ENCODE data around the gene OR2T1. TPM values are rescaled to one million over a fixed set of nuclear protein-coding genes. Genes with fewer than 3 reads are reported as not detected.
A peak's percentile ranks its signal among the peaks of the same experiment; 100 is the strongest.
"Not testable (repeated sequence)": the region's sequence is repeated elsewhere in the genome, so short reads cannot be mapped to it uniquely, and the experiment has no call there.

The OR2T1 gene
- total RNA-seq, 1 experiment from 2014 or later, result not detected

- Histone ChIP-seq H3K4me1 (replicated peaks) (no peaks in the 10 kb centered on the region), H3K36me3 (no peaks in the 10 kb centered on the region), H3K9me3 (replicated peaks) (peaks cover 6% of the 10 kb centered on the region; the same call in 1 of the 2 replicates), H3K27me3 (replicated peaks) (no peaks in the 10 kb centered on the region), H3K27ac (no peak overlapping the region), H3K4me3 (no peak overlapping the region)
- no peak for DNase-seq (ENCODE audit: low read depth in 1 of 2, low spot score in 2 of 2)
Observed at GRCh38 chr1:248417854-248418253, 15.0 kb downstream of the OR2T1 start.

GRCh38 chr1:248421384-248421783 lies 18.5 kb downstream of the OR2T1 start:
- peak in 1 of 2 experiments; percentile 7 for DNase-seq (ENCODE audit: low read depth in 1 of 2, low spot score in 2 of 2)
- no peak overlapping the region for H3K4me3 ChIP-seq
- H3K27ac ChIP-seq, result no peak overlapping the region
- no peaks in the 10 kb centered on the region for H3K27me3 ChIP-seq (replicated peaks)
- H3K36me3 ChIP-seq, result no peaks in the 10 kb centered on the region
- no peaks in the 10 kb centered on the region for H3K4me1 ChIP-seq (replicated peaks)
- peaks cover 2% of the 10 kb centered on the region; the same call in 1 of the 2 replicates for H3K9me3 ChIP-seq (replicated peaks)

- H3K27ac ChIP-seq; H3K4me3 ChIP-seq; H3K27me3 ChIP-seq (replicated peaks); H3K9me3 ChIP-seq (replicated peaks); H3K4me1 ChIP-seq (replicated peaks); DNase-seq (ENCODE audit: low read depth in 1 of 2, low spot score in 2 of 2); H3K36me3 ChIP-seq: not testable (repeated sequence)
Observed at GRCh38 chr1:248427526-248428191, 24.8 kb downstream of the OR2T1 start.

- H3K4me1 ChIP-seq (replicated peaks); H3K9me3 ChIP-seq (replicated peaks); DNase-seq (ENCODE audit: low read depth in 1 of 2, low spot score in 2 of 2); H3K27ac ChIP-seq; H3K4me3 ChIP-seq; H3K36me3 ChIP-seq; H3K27me3 ChIP-seq (replicated peaks): not testable (repeated sequence)
Observed at GRCh38 chr1:248428192-248428533, 25.3 kb downstream of the OR2T1 start.

GRCh38 chr1:248431683-248432082 lies 28.8 kb downstream of the OR2T1 start:
- DNase-seq (ENCODE audit: low read depth in 1 of 2, low spot score in 2 of 2); H3K4me3 ChIP-seq; H3K36me3 ChIP-seq; H3K4me1 ChIP-seq (replicated peaks); H3K27ac ChIP-seq; H3K27me3 ChIP-seq (replicated peaks); H3K9me3 ChIP-seq (replicated peaks): not testable (repeated sequence)

GRCh38 chr1:248432201-248432600 lies 29.4 kb downstream of the OR2T1 start:
- not testable (repeated sequence) for DNase-seq (ENCODE audit: low read depth in 1 of 2, low spot score in 2 of 2); H3K27ac ChIP-seq; H3K27me3 ChIP-seq (replicated peaks); H3K36me3 ChIP-seq; H3K4me1 ChIP-seq (replicated peaks); H3K4me3 ChIP-seq; H3K9me3 ChIP-seq (replicated peaks)

- not testable (repeated sequence) for H3K4me1 ChIP-seq (replicated peaks); H3K4me3 ChIP-seq; H3K36me3 ChIP-seq; DNase-seq (ENCODE audit: low read depth in 1 of 2, low spot score in 2 of 2); H3K9me3 ChIP-seq (replicated peaks); H3K27ac ChIP-seq; H3K27me3 ChIP-seq (replicated peaks)
Observed at GRCh38 chr1:248433811-248434415, 31.1 kb downstream of the OR2T1 start.

GRCh38 chr1:248434913-248435312 lies 32.1 kb downstream of the OR2T1 start:
- not testable (repeated sequence) for DNase-seq (ENCODE audit: low read depth in 1 of 2, low spot score in 2 of 2); H3K27ac ChIP-seq; H3K4me1 ChIP-seq (replicated peaks); H3K27me3 ChIP-seq (replicated peaks); H3K9me3 ChIP-seq (replicated peaks); H3K36me3 ChIP-seq; H3K4me3 ChIP-seq

GRCh38 chr1:248436303-248436702 lies 33.5 kb downstream of the OR2T1 start:
- H3K27me3 ChIP-seq (replicated peaks); H3K9me3 ChIP-seq (replicated peaks); H3K36me3 ChIP-seq; H3K4me1 ChIP-seq (replicated peaks); DNase-seq (ENCODE audit: low read depth in 1 of 2, low spot score in 2 of 2); H3K27ac ChIP-seq; H3K4me3 ChIP-seq: not testable (repeated sequence)

GRCh38 chr1:248438668-248439067 lies 35.8 kb downstream of the OR2T1 start:
- not testable (repeated sequence) for H3K27ac ChIP-seq; H3K27me3 ChIP-seq (replicated peaks); H3K9me3 ChIP-seq (replicated peaks); DNase-seq (ENCODE audit: low read depth in 1 of 2, low spot score in 2 of 2); H3K36me3 ChIP-seq; H3K4me1 ChIP-seq (replicated peaks); H3K4me3 ChIP-seq

GRCh38 chr1:248439283-248439682 lies 36.4 kb downstream of the OR2T1 start:
- H3K4me3 ChIP-seq, result not testable (repeated sequence)

GRCh38 chr1:248442500-248443277 lies 39.8 kb downstream of the OR2T1 start:
- H3K27me3 ChIP-seq (replicated peaks); H3K9me3 ChIP-seq (replicated peaks); H3K4me3 ChIP-seq; H3K36me3 ChIP-seq; DNase-seq (ENCODE audit: low read depth in 1 of 2, low spot score in 2 of 2); H3K27ac ChIP-seq; H3K4me1 ChIP-seq (replicated peaks): not testable (repeated sequence)

More at GRCh38 chr1:248439283-248439682, 36.4 kb downstream of the OR2T1 start:
- H3K27me3 ChIP-seq (replicated peaks); H3K27ac ChIP-seq; DNase-seq (ENCODE audit: low read depth in 1 of 2, low spot score in 2 of 2); H3K4me1 ChIP-seq (replicated peaks); H3K9me3 ChIP-seq (replicated peaks); H3K36me3 ChIP-seq: not testable (repeated sequence)

- H3K4me3 ChIP-seq; H3K27me3 ChIP-seq (replicated peaks); H3K4me1 ChIP-seq (replicated peaks); DNase-seq (ENCODE audit: low read depth in 1 of 2, low spot score in 2 of 2); H3K9me3 ChIP-seq (replicated peaks); H3K36me3 ChIP-seq; H3K27ac ChIP-seq: not testable (repeated sequence)
Observed at GRCh38 chr1:248444603-248445002, 41.8 kb downstream of the OR2T1 start.

- not testable (repeated sequence) for H3K4me3 ChIP-seq; H3K9me3 ChIP-seq (replicated peaks); H3K27ac ChIP-seq; DNase-seq (ENCODE audit: low read depth in 1 of 2, low spot score in 2 of 2); H3K36me3 ChIP-seq; H3K27me3 ChIP-seq (replicated peaks); H3K4me1 ChIP-seq (replicated peaks)
Observed at GRCh38 chr1:248445399-248445798, 42.6 kb downstream of the OR2T1 start, which contains the start of gene OR2T2. Gene OR2T2, plus strand, starts transcription at chr1:248445637. Its CDS starts 7,161 bp downstream, at chr1:248452798.
